ENCODE data around the gene NINL. TPM values are rescaled to one million over a fixed set of nuclear protein-coding genes. Genes with fewer than 3 reads are reported as not detected.
A peak's percentile ranks its signal among the peaks of the same experiment; 100 is the strongest.

The NINL gene
- total RNA-seq, 4 donors from 2014 or later: 3.0 to 5.8 (median 3.7) TPM

DNA sequence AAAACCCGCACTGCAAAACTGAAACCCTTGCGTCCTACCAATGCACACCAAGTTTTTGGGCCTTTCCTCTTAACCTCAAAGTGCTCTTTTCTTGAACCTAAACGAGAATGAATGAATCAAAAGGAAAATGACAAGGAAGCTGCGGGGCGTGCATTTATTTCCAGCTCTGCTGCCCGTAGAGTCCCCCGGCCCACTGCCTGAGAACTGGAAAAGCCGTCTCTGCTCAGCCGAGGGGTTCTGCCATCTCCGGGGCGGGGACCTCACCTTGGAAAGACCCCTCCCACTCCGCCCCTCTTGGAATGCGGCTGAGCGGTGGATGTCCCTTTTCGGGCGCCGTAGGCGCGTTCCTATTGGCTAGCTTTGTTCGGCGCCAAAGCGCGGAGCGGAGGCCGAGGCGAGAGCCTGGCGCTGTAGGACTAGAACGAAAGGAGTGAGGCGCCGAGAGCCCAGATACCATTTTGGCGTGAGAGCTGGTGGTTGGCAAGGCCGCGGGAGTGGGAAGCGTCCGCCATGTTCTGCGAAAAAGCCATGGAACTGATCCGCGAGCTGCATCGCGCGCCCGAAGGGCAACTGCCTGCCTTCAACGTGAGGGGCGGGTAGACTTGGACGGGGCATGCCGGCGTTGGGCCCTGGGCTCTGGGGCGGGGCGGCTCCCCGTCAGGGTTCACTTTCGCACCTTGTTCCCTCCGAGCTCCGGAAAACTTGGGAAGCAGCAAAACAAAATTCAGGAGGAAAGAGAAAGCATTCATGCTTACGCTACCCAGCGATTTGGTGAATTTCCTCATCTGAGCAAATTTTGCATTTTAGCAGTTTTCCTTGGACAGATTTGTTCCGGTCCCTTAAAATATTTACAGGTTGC is 177.8 kb downstream of the NINL start, which contains the start of gene GINS1:
TSS of gene GINS1 (plus strand) at position 363 of the 859 bp plus-strand sequence. CDS start at position 511, 148 bp downstream.
- no peaks in the 10 kb centered on the region for H3K36me3 ChIP-seq
- peak within 1 kb of the TSS; percentile 59 to 69 (median 65) for H3K4me3 ChIP-seq
- peaks cover 7 to 17% (median 12%) of the 10 kb centered on the region in 4 donors for H3K4me1 ChIP-seq
- peak within 1 kb of the TSS; percentile 36 to 65 (median 62) for H3K27ac ChIP-seq (replicated peaks in 1 of 4)
- intact Hi-C loops (cut with DNase I): no loop called here
- DNase-seq (ENCODE audit: extremely low spot score): no peak
- H3K9me3 ChIP-seq: peaks cover 0 to 16% (median 9%) of the 10 kb centered on the region in 4 donors
- TF ChIP-seq EP300 (IDR thresholded peaks at IDR 0.05) (no peak), POLR2AphosphoS5 (IDR thresholded peaks at IDR 0.05) (peak; percentile 63 to 81)
- 3% methylated on average over 25 of the region's 56 CpGs for WGBS
- no peaks in the 10 kb centered on the region for H3K27me3 ChIP-seq

Small RNA genes within 50 kb of the gene (small RNA-seq; reads per million reads assigned to genes)
- gene RNU6ATAC17P: 0 reads per million in 3 donors

Other genes with a start within 250 kb of the NINL start
- 10 to 100 TPM; 27.0 to 41.6 (median 35.4) TPM for gene ABHD12, start 194.7 kb downstream of the NINL start, total RNA-seq
- under 1 TPM; 0.33 to 0.63 (median 0.47) TPM for gene GINS1, start 177.9 kb downstream of the NINL start, total RNA-seq
- 1 to 10 TPM; 2.1 to 6.0 (median 4.4) TPM for gene NANP, start 38.5 kb upstream of the NINL start, total RNA-seq
- 10 to 100 TPM; 13.1 to 17.0 (median 14.8) TPM for gene ZNF337, start 111.3 kb upstream of the NINL start, total RNA-seq

All from esophagus muscularis mucosa (tissue), 4 donors.